Gastroesophageal sphincter (tissue), 4 donors: ENCODE measurements around the gene RXRA. TPM values are rescaled to one million over a fixed set of nuclear protein-coding genes. Genes with fewer than 3 reads are reported as not detected.

Experiments
- ATAC-seq: fragments of 150-250 bp; one replicate; pipeline ENCODE4 v1.9.1; 2016; ENCODE audit warnings: mild to moderate bottlenecking, moderate library complexity
- H3K27ac ChIP-seq, 4 donors: fragments of 200-600 bp; sonication (generic) in 3 of 4; 1 replicate in 3 of 4; 2 replicates in 1 of 4; pipeline ENCODE4 v1.5.1; 2016 to 2019
- H3K27me3 ChIP-seq: fragments of 200-600 bp; sonication (generic); one replicate; pipeline ENCODE4 v1.5.1; 2019
- H3K36me3 ChIP-seq, 2 donors: fragments of 200-600 bp; sonication (generic); one replicate each; pipeline ENCODE4 v1.5.1; 2019; ENCODE audit warnings: control low read depth in 1 of 2
- H3K4me1 ChIP-seq, 3 donors: fragments of 200-600 bp; sonication (generic); 1 replicate in 2 of 3; 2 replicates in 1 of 3; pipeline ENCODE4 v1.5.1; 2016 to 2019; ENCODE audit warnings: control low read depth in 2 of 3
- H3K4me3 ChIP-seq, 2 donors: fragments of 200-600 bp; sonication (generic); one replicate each; pipeline ENCODE4 v1.5.1; 2019; ENCODE audit warnings: mild to moderate bottlenecking in 1 of 2, moderate library complexity in 1 of 2
- H3K9me3 ChIP-seq, 3 donors: fragments of 200-600 bp; sonication (generic); one replicate each; pipeline ENCODE4 v1.5.1; 2017 to 2019; ENCODE audit warnings: control low read depth in 2 of 3
- EP300 ChIP-seq: sonication (generic); formaldehyde crosslinking; IDR thresholded peaks from one replicate; pipeline ENCODE4 v1.6.1; 2017; ENCODE audit warnings: antibody characterized with exemption, mild to moderate bottlenecking
- POLR2A ChIP-seq, 2 donors: fragments of 450-650 bp; IDR thresholded peaks; one replicate each; pipeline ENCODE4 v1.6.1; 2017; ENCODE audit warnings: antibody characterized with exemption in 2 of 2, mild to moderate bottlenecking in 2 of 2, moderate library complexity in 1 of 2
- POLR2AphosphoS5 ChIP-seq: sonication (generic); formaldehyde crosslinking; IDR thresholded peaks from one replicate; pipeline ENCODE4 v1.6.1; 2017; ENCODE audit warnings: antibody characterized with exemption
- WGBS, 2 donors: methylation state at CpG; one replicate each; pipeline ENCODE4 v1.1.5; 2018; ENCODE audit warnings: low coverage in 1 of 2; 5-methylcytosine and 5-hydroxymethylcytosine counted together
- total RNA-seq, 4 donors: library from RNA; depleted of rRNA; stranded (reverse); fragments of >200 nt; gene quantifications; one replicate each; pipeline ENCODE4 v1.1.0, GENCODE V29; 2016
- TF ChIP-seq, protein P1 (sequence below), 4 experiments: fragments of 200-600 bp in 2 of 4; fragments of 450-650 bp in 2 of 4; sonication (generic) in 1 of 4; IDR thresholded peaks; one replicate each; pipeline ENCODE4 v1.5.1; 2017 to 2019; ENCODE audit warnings: antibody characterized with exemption in 4 of 4, mild to moderate bottlenecking in 2 of 4, moderate library complexity in 2 of 4

RXRA gene
- total RNA-seq, 4 donors from 2014 or later = 45.1 to 78.9 (median 55.3) TPM

DNA sequence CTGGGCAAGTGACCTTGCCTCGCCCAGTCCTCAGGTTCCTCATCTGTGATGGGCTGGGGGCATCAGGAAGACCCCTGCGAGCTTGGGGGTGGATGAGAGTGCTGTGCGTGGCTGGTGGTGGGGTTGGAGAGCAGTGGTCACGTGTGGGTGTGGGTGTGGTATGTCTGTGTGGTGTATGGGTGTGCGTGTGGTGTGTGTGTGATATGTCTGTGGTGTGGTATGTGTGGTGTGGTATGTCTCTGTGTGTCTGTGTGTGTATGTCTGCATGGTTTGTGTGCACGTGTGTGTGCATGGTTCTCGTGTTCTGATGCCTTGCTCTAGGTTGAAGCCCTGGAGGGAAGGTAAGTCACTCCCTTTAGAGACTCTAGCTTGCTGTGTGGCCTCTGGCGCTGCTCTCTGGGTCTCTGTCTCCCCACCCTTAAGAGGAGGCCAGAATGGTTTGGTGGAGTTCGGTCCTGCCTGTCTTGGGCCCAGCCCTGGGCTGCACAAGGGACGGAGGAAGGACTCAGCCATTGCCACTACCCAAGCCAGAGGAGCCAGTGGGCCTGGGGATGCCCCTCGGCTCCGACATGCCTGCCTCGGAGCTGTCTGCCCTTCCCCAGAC, 87.0 kb downstream of the RXRA start:
- ATAC-seq = no peak
- H3K36me3 ChIP-seq = peaks cover 0 to 43% of the 10 kb centered on the region in 2 donors
- no peaks in the 10 kb centered on the region for H3K9me3 ChIP-seq
- peak overlapping the region in 3 of 4 donors; percentile 77 to 82 (median 80) for H3K27ac ChIP-seq
- WGBS, 2 donors = 58 to 90% methylated on average over 2 to 4 of the region's 13 CpGs
- H3K27me3 ChIP-seq = no peaks in the 10 kb centered on the region
- peaks cover 4 to 87% (median 57%) of the 10 kb centered on the region in 3 donors for H3K4me1 ChIP-seq
- TF ChIP-seq EP300 = no peak
- TF ChIP-seq POLR2A (IDR thresholded peaks at IDR 0.05) = no peak
- TF ChIP-seq, protein P1, sequence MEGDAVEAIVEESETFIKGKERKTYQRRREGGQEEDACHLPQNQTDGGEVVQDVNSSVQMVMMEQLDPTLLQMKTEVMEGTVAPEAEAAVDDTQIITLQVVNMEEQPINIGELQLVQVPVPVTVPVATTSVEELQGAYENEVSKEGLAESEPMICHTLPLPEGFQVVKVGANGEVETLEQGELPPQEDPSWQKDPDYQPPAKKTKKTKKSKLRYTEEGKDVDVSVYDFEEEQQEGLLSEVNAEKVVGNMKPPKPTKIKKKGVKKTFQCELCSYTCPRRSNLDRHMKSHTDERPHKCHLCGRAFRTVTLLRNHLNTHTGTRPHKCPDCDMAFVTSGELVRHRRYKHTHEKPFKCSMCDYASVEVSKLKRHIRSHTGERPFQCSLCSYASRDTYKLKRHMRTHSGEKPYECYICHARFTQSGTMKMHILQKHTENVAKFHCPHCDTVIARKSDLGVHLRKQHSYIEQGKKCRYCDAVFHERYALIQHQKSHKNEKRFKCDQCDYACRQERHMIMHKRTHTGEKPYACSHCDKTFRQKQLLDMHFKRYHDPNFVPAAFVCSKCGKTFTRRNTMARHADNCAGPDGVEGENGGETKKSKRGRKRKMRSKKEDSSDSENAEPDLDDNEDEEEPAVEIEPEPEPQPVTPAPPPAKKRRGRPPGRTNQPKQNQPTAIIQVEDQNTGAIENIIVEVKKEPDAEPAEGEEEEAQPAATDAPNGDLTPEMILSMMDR (IDR thresholded peaks at IDR 0.05) = no peak
- TF ChIP-seq POLR2AphosphoS5 = no peak
- no peak overlapping the region for H3K4me3 ChIP-seq

DNA sequence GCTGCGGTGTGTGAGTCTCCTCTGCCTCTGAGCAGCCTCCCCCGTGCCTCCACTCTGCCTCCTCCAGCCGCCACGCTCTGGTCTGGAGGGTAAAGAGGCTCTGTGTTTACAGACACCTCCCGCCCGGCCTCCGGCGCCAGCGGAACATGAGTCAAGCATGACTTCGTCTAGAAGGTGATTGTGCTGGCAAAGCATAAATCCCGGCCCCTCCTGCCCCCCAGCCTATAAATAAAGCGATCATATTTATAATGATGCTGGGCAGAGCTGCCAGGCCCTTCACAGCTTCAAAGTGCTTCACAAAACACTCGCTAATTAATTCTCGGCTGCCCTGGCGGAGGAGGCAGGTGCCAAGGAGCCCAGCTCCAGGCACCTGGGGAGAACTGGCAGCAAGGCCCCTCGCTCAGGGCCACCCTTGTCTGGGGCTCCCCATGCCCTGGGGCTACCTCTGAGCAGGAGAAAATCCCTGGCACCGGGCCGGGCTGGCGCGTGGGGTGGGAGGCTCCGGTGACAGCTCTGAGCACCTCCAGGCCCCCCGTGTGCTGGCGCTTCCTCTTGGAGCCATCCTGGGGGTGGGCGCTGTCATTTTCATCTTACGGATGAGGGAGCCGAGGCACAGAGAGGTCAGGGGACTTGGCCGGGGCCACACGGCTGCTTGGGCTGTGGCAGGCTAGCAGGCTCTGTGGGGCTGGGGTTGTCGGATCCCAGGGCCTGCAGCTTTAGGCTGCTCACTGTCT, 87.8 kb downstream of the RXRA start:
- H3K4me3 ChIP-seq = no peak overlapping the region
- WGBS, 2 donors = 33% methylated on average over 7 of the region's 29 CpGs; no CpG with 5 or more reads in 1 of the 2 donors

DNA sequence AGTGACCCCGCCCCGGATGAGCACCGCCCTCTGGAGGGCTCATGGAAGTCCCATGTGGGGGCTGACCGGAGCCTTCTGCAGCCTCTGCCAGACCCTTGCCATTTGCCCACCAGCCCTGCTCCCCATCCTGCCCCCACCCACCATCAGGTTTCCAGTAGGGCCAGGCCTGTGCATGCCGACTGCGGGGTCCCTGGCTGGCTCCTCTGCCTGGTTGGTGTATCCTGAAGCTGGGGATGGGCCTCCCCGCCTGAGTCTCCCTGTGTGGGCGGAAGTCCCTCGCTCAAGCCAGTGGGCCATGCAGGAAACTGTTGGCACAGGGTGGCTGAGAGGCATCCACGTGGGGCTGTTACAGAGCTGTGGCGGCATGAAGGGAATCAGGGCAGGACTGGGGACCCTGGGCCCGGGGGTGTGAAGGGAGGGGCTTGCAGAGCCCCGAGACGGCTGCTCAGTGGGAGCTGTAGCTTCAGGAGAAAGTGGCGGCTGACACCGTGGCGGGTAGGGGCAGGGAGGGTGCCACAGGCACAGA, 88.7 kb downstream of the RXRA start:
- no peak for TF ChIP-seq POLR2AphosphoS5
- no peak for TF ChIP-seq POLR2A (IDR thresholded peaks at IDR 0.05)
- TF ChIP-seq EP300 = no peak
- TF ChIP-seq, protein P1 (IDR thresholded peaks at IDR 0.05) = no peak
- no peak overlapping the region for H3K4me3 ChIP-seq
- no peaks in the 10 kb centered on the region for H3K9me3 ChIP-seq
- peaks cover 0 to 43% of the 10 kb centered on the region in 2 donors for H3K36me3 ChIP-seq
- peak overlapping the region in 2 of 4 donors; percentile 77 to 80 for H3K27ac ChIP-seq
- H3K4me1 ChIP-seq = peaks cover 11 to 87% (median 64%) of the 10 kb centered on the region in 3 donors
- no peaks in the 10 kb centered on the region for H3K27me3 ChIP-seq
- ATAC-seq = no peak
- WGBS, 2 donors = 56% methylated on average over 3 of the region's 17 CpGs; no CpG with 5 or more reads in 1 of the 2 donors

More for the DNA sequence above, 87.8 kb downstream of the RXRA start:
- peak; percentile 86 for ATAC-seq
- H3K36me3 ChIP-seq = peaks cover 0 to 43% of the 10 kb centered on the region in 2 donors
- peak overlapping the region in 3 of 4 donors; percentile 77 to 82 (median 80) for H3K27ac ChIP-seq
- no peaks in the 10 kb centered on the region for H3K9me3 ChIP-seq
- no peaks in the 10 kb centered on the region for H3K27me3 ChIP-seq
- TF ChIP-seq, protein P1 (IDR thresholded peaks at IDR 0.05) = no peak
- TF ChIP-seq EP300 (no peak), POLR2AphosphoS5 (peak; percentile 86)
- H3K4me1 ChIP-seq = peaks cover 11 to 87% (median 60%) of the 10 kb centered on the region in 3 donors

DNA sequence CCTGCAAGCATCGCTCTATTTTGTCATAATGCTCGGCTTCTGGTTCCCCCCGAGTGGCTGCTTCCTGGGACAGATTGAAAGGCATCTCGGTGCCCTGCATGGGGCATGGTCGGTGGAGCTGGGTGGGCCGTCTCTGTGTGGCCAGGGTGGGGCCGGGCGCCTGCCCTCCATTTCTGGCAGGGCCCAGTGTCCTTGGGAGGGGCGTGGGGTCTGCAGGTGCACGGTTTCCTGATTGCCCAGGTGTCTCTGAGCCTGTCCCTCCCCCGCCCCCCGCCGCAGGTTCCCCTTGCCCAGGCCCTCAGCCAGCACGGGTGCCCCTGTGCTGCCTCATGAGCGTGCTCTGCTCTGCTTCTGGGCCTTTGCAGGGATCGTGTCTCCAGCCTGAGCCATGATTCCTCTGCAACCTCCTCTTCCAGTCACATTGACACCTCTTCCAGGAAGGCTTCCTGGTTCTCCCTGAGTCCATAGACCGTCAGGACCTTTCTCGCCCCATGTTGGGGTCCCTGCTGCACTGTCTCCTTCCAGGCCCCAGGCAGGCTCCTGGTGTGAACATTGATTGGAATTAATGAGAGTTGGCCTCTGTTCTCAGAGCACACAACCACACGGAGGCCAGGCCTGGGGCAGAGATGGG, 90.2 kb downstream of the RXRA start:
- WGBS, 2 donors = no CpG with 5 or more reads among the region's 19 CpGs
- Histone ChIP-seq H3K4me1 (peaks cover 11 to 87% (median 60%) of the 10 kb centered on the region in 3 donors), H3K36me3 (peaks cover 0 to 55% of the 10 kb centered on the region in 2 donors), H3K9me3 (no peaks in the 10 kb centered on the region), H3K27me3 (no peaks in the 10 kb centered on the region), H3K4me3 (no peak overlapping the region), H3K27ac (no peak overlapping the region)
- TF ChIP-seq POLR2A (IDR thresholded peaks at IDR 0.05) (no peak), POLR2AphosphoS5 (no peak), EP300 (no peak)
- TF ChIP-seq, protein P1 (IDR thresholded peaks at IDR 0.05) = no peak
- no peak for ATAC-seq
